Measurements from ENCODE around the gene TMEM223.

- TF ChIP-seq, protein P1, sequence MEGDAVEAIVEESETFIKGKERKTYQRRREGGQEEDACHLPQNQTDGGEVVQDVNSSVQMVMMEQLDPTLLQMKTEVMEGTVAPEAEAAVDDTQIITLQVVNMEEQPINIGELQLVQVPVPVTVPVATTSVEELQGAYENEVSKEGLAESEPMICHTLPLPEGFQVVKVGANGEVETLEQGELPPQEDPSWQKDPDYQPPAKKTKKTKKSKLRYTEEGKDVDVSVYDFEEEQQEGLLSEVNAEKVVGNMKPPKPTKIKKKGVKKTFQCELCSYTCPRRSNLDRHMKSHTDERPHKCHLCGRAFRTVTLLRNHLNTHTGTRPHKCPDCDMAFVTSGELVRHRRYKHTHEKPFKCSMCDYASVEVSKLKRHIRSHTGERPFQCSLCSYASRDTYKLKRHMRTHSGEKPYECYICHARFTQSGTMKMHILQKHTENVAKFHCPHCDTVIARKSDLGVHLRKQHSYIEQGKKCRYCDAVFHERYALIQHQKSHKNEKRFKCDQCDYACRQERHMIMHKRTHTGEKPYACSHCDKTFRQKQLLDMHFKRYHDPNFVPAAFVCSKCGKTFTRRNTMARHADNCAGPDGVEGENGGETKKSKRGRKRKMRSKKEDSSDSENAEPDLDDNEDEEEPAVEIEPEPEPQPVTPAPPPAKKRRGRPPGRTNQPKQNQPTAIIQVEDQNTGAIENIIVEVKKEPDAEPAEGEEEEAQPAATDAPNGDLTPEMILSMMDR (optimal IDR thresholded peaks at IDR 0.05 in 1 of 3, IDR thresholded peaks at IDR 0.05 in 1 of 3, conservative IDR thresholded peaks at IDR 0.05 in 1 of 3; ENCODE audit: extremely low read depth in 1 of 3, insufficient read depth in 2 of 3, low read length in 3 of 3): peak in 1 of 3 experiments; percentile 6
- no peak for TF ChIP-seq EZH2 (IDR thresholded peaks at IDR 0.05; ENCODE audit: low read length)
These were observed 2.8 kb downstream of the TMEM223 start for GRCh38 chr11:62788991-62789390.
